Mucosa of gallbladder (tissue), 1 donor: ENCODE measurements around the gene PIEZO1. TPM values are rescaled to one million over a fixed set of nuclear protein-coding genes. Genes with fewer than 3 reads are reported as not detected.
A peak's percentile ranks its signal among the peaks of the same experiment; 100 is the strongest.

Experiments used
- DNase-seq: peaks from one replicate; pipeline ENCODE4 v3.0.0-alpha.2; 2020; ENCODE audit warnings: low spot score
- total RNA-seq: library from RNA; stranded (reverse); gene quantifications from one replicate; pipeline ENCODE4 v1.2.1, GENCODE V29; 2021
- donor health status: DM: no; HTN: no; CAD: no.

Gene PIEZO1
- total RNA-seq, 1 donor from 2014 or later = 108 TPM

DNA sequence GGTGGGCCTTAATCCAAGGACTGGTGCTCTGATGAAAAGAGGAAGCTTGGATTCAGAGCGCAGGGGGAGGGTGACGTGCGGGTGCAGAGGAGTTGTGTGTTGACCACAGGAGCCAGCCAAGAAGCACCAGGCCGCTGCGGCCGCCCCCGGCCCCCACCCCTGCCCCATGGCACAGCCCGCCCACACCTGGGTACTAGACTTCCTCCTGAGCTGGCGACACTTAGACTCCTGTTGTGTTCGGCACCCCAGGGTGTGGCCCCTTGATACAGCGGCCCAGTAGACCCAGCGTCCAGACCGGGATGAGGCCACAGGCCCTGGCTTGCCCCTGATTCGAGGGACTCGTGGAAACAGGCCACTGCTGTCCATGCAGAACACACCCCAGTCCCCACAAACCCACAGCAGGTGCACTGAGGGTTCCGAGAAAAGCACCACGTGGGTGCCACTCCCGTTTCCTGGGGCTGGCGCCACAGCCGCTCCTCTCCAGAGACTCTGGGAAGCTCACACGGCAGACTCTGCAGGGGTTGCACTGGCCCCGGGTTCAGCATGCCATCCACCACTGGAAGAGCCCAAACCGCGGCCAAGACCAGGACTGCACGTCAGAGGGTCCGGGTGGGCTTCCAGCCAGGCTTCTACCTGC lies 93.0 kb downstream of the PIEZO1 start:
- DNase-seq = no peak

DNA sequence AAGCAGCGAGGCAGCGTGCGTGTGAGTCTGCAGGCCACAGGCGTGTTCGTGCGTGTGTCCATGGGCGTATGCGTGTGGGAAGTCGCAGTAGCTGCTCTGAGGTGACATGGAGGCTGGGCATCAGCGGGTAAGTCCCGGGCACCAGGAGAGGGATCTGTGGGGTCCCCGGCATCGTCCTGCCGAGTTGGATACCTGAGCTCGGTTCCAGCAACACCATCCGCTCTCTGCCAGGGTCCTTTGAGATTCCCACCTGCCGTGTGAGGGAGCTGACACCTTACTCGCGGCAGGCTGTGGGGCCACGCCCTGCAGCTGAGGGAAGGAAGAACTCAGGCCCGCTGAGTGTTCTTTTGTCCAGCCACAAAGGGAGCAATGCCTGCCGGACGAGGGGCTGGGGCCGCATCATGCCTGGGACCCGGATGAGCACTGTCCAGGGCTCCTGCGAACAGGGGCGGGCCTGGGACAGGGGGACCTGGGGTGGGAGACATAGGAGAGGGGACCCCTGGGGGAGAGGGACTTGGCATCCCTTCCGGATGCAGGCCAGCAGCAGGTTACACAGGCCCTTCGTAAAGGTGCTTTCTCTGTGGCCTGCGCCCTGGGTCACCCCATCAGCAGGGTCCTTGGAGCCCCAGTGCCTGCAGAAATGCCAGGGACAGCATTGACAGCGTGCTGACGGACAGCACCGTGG lies 93.7 kb downstream of the PIEZO1 start:
- DNase-seq = no peak

DNA sequence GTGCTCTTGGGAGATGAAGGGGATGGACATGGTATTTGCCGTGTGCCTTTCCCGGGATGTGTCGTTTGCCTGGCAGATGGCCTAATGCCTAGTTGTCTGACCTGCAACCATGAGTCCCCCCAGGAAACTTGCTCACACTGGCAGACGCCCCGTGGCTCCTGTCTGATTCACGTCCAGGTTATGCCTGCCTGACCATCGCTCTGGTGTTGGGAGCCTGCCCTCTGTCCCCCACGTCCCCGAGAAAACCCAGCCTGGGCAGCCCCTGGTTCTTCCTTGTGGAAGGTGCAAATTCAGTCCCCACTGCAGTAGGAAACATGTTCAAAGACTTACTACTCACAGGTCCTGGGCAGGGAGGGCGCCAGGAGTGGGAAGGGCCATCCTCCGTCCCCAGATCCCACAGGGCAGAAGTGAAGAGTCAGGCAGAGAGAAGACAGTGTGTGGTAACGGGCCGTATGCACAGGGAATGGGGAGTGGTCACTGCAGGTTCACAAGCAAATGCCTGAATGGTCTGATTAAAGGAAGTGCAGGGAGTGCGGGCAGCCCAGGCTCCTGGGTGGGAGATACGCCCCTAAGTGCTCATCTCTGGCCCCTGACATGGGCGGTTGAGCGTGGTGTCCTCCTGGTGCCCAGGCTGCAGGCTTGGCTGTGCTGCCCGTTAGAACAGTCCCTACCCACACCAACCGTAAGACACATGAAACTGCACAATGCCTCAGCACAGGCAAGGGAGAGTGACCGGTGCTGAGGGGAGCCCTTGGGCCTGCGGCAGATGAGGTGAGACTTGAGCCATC lies 94.5 kb downstream of the PIEZO1 start:
- no peak for DNase-seq

DNA sequence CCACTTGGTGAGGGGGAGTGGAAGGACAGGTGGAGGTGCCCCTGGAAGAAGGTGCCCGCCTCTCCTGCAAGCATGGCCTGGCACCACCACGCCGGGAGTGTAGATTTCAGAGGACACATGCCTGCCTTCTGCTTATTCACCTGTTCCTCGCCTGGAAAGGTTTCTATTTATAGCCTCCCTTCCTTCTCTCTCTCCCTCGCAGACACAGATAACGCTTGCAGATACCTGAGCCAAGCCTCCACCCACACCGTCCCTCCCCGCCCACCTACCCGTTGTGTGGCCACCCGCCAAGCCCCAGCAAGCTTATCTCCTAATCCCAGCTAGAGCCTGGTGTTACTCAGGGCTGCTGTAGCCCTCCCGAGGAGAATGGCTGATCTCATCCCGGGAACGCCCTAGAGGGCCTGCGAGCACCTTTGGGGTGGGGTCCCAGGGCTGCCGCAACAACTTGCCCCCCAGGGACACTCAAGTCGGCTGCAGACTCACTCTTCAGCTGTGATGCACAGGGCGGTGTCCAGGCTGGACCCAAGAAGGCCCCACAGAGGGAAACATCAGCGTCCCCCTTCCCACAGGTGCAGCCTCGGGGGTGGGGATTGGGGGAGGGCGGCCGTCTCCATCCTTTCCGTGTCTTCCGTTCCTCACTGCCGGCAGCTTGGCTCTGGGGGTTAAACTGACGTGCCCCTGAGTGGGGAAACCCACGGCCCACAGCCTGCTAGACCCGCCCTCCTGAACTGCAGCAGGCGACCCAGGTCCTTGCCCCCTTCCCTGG lies 96.8 kb downstream of the PIEZO1 start:
- DNase-seq = peak; percentile 73

DNA sequence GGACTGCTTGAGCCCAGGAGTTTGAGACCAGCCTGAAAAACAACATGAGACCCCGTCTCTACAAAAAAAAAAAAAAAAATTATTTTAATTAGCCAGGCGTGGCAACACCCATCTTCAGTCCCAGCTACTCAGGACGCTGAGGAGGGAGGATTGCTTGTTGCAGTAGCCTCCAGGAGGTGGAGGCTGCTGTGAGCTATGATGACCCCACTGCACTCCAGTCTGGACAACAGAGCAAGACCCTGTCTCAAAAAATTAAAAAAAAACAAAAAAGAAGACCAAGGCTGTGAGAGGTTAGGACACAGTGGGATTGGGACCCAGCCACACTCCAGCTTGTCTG lies 97.4 kb downstream of the PIEZO1 start:
- DNase-seq = no peak

DNA sequence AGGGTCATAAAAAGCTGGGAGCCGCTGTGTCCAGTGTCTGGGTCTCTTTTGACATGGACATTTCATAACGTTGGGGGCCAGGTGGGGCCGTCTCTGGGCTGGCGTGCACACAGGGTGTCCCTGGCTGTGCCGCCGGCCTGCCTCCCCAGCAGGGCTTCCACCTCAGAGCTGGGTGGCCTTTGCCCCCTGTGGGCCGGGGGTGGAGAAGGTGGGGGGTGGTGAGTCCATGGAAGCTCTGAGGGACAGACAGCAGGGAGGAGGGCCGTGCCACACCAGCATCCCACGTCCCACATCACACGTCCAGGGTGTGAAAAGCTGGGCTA lies 97.8 kb downstream of the PIEZO1 start:
- DNase-seq = no peak

DNA sequence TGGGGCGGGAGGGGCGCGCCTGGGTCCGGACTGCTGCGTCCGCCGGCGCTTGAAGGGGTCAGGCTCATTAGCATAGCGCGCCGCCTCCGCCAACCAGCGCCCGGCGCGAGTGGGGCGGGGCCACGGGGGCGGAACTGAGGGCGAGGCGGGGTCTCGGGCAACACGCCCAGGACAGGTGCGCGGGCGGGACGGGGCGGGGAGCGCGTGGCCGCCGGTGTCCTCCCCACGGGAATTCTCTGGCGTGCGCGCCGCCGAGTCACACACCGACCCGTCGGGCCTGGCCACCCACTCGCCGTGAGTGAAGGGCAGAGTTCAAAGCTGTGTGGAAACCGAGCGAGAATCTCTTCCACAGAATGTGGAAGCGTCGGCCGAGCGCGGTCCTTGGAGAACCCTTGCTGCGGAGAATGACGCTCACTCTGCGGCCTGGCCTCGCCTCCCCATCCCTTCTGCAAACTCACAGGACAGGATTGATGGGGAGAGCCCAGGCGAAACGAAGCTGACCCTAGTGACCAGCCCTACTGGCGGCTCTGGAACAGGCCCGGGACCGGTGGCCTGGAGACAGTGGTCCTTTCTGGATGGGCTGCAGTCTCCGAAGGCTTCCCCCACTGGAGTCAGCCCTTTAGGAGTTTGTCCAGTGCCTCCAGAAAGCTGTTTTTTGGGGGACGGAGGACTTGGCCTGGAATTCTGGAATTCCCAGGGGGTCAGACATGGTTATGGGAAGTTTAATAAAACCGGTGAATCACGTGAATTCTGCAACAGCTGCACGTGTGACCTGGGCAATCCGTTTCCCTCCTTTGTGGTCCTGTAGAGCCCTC lies 98.4 kb downstream of the PIEZO1 start, which contains the start of gene SNAI3:
SNAI3 (minus strand) TSS at position 69 of the 815 bp plus-strand sequence. CDS start 101 bp downstream, outside the sequence.
- DNase-seq = peak; percentile 82

DNA sequence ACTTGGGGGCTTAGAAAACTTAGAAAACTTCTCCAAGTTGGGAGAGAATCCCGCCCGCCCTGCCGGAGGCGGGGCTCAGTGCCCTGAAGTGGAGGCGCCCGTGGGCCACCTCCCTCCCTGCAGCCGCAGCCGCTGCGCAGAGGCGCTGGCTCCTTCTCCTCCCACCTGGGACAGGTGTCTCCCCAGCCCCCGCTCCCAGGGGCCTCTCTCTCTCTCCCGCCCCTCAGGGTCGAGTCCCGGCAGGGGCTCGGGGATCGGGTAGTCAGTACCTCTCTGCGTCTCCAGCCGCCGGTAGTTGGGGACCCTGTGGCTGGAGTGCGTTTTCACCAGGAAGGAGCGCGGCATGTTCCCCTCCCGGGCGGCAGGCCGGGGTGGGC lies 99.0 kb downstream of the PIEZO1 start:
- DNase-seq = no peak

DNA sequence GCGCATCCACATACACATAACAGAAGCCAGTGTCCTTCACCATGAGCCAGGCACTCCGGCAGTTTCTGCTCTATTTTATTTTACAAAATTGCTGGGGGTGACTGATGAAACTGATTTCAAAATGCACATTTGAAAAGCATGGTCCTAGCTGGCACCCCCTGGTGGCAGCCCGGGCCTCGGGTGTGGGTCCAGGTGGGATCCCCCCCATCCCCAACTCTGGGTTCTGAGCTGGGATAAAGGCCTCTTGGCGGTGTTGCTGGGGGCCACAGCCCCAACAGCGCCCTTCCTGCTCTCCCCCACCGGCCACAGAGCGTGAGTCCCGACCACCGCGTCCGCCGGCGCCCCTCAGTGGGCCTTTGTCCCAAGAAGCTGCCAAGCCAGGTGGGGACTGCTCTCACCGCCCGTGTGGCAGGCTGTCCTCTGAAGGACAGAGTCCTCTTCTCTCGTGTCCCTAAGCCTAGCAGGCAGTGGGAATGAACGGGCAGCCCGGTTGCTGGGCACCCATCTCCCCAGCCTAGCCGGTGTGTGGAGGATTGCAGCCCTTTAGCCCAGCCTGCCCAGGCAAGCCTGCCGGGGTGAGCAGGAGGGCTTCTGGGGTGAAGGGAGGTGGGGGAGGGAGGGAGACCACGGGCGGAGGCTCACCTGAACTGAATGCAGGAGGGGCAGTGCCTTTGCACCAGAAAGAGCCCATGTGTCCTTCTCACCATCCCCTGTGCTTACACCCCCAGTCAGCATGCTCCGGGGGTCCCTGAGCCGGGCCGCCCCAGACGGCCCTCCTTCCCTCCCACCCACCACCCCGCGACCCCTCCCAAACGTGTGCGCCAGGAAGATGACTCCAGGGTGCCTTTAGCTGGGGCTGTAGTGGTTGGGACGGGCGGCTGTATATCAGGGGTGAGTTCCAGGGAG lies 99.6 kb downstream of the PIEZO1 start:
- no peak for DNase-seq

DNA sequence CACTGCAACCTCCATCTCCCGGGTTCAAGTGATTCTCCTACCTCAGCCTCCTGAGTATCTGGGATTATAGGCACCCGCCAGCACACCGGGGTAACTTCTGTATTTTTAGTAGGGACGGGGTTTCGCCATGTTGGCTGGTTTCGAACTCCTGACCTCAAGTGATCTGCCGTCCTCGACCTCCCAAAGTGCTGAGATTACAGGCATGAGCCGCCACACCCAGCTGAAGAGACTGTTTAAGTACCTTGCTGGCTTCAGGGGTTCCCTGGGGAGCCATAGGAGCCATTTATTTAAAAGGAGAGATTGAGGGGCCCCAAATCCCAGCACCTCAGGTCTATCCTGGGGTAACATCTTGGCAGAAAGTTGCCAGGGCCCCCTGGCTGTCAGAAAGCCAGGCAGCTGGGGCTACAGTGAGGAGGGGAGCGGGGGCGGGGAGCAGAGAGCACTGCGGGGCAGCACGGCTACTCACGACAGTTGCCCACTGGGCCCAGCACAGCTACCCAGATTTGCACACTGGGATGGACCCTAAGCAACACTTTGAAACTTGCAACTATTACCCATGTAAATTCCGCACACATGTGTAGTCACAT lies 100.4 kb downstream of the PIEZO1 start:
- DNase-seq = no peak

DNA sequence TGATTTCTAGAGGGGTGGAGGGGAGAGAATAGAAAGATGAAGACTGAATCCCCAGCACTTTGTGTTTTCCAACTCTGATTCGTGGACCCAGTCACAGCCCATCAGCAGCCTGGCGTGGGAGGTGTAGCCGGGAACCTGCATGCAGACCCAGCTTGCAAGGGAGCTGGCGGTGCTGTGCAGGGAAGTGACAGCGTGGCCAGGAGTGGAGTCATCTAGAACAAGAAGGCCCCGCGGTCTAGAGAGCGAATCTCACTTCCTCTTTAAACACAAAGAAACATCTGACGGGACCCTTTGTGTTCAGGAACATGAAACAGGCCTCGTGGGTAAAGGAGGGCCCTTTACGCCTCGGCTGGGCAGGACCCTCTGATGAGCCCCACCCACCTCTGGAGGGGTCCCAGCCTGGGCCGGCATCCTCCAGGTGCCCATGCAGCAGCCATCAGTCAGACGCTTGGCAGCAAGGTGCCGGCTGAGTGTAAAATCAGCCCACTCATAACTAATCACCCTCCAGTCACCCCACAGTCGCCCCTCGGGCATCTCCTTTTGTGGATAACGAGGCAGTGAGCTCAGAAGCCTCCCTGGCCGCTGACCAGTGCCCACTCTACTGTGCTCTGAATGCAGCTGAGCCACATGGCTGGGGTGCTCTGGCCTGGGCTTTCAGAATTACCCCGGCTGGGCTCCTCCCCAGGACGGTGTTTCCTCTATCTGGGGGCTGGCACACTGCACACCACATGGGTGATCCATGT lies 103.1 kb downstream of the PIEZO1 start:
- no peak for DNase-seq

DNA sequence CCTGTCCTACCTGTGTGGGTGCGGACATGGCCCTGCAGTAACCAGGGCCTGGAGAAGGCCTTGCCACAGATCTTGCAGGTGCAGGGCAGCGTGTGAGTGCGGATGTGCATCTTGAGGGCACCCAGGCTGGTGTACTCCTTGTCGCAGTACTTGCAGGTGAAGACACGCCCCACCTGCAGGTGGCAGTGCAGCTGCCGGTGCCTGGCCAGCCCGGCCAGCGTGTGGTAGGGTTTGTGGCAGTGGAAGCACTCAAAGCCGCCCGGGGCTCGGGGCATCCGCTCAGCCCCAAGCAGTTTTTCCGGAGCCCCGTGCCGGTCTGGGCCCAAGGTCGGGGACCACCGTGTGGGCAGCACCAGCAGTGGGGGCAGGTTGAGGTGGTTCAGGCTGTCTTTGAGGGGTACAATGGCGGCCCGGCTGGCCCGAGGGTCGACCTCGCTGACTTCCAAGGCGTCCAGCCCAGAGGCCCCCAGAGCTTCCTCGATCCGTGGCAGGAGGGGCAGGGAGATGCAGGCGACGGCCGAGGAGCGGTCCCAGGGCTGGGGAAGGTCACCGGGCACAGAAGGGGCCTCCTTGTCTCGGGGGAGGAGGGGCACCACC lies 103.8 kb downstream of the PIEZO1 start:
- no peak for DNase-seq

DNA sequence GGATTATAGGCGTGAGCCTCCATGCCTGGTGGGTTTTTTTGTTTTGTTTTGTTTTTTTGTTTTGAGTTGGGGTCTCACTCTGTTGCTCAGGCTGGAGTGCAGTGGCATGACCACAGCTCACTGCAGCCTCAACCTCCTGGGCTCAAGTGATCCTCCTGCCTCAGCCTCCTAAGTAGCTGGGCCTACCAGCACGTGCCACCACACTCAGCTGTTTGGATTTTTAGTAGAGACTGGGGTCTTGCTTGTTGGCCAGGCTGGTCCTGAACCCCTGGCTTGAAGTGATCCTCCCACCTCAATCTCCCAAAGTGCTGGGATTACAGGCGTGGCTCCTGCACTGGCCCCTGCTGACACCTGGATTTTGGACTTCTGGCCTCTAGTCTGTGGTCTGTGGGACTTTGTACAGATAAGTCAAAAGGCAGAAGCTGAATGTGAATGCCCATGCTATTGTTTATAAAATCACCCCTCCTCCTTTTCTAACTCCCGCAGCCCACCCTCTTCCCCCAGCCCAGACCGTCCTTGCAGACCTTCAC lies 104.4 kb downstream of the PIEZO1 start:
- DNase-seq = no peak

DNA sequence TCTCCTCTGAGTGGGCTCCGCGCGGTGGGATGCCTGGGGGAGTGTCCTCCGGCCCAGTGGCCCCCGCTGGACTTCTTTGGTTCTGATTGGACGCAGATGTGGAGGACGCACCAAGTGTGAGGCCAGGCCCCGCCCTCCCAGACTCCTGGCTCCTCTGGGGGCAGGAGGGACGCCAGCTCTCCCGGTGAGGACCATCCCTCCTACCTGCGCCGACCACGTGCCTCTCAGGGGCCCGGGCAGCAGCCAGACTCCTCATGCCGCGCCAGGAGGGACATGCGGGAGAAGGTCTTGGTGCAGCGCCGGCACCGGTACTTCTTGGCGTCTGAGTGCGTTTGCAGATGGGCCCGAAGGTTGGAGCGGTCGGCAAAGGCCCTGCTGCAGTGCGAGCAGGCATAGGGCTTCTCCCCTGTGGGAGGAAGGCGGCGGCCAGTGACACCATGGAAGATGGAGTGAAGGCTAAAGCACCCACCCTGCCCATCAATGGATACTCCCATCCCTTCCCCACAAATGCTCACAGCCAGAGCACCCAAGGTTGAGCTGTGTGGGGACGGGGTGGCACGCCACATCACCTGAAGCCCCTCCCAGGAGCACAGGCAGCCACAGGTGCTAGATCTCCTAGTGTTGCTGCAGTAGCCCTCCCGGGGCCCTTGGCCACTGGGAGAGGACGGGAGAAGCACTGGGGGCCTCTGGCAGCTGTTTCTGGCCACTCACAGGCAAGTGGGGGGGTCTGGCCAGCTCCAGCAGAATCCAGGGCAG lies 106.6 kb downstream of the PIEZO1 start:
- DNase-seq = no peak

DNA sequence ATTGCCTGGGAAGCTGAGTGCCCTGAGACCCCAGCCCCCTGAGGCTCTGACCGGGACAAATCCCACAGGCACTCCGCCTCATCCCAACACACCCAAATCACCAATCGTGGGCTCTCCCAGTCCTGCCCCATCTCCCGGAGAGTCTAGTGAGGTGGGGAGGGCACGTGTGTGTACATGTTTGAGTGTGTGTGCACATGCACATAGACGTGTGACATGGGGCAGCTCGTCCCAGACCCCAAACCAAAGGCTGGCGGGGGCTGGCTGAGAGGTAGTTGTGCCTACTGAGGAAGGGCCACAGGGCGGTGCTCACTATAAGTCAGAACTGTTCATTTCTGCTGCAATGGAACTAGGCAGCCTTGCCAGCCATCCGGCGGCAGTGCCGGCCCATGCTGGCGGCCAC lies 107.3 kb downstream of the PIEZO1 start:
- no peak for DNase-seq

DNA sequence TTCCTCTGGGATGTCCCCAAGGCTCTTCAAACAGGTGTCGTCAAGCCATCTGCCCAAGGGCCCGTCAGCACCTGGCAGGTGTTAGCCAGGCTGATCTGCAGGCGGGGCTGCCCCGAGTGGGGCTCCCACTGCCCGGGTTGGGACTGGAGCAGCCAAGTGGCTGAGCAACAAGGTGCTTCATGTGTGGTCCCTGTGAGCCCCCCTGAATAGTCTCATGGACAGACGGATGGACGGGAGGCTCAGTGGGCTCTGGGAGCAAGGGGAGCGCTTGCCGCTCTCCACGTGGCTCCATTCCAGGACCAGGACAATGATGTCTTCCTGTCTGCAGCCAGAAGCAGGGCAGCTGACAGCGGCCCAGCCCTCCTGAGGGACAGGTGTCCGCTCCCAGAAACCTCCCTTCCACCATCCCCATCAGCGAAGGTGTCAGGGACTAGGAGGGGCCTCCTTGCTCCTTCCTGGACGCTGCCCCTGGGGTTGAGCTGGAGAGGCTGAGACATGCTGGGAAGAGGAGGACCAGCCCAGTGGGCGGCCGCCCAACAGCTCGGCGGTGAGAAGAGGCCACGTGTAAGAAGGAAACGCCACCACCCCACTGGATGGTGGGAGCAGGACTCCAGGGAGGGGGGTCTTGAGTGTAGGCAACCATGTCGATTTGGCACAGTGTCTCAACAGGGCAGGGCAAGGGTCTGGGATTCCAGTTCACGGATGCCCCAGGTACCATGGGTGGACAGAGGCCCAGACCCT lies 108.3 kb downstream of the PIEZO1 start:
- DNase-seq = no peak

DNA sequence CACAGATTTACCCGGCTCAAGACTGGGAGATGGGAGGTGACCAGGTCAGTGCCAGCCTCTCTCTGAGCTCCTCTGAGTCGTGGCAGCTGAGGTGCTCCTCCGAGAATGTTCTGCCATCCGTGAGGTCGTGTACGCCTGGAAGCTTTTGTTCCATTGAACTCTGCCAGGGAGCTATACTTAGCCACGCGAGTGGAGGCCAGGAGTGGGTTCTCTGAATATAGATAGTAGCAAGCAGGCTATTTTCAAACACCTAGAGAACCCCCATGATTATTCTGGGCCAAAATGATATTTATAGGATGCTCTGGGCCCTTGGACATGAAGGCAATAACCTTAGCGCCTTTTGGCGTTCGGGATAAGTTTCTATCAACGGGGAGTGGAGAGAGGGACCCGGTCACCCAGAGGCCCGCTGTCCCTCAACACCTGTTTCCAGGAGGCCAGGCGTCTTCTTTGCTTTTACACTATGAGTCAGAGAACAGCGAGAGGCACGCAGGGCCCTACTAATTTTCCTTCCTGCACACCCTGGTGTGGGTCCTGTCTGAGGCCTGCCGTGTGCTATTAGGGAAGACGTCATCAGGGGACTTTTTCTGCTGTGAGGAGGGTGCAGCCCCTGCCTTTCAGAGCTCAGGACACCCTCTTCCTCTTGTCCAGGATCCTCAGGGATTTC lies 111.2 kb downstream of the PIEZO1 start:
- DNase-seq = no peak
